MG63 (cell line): Measurements from ENCODE around the gene FMO2. TPM values are rescaled to one million over a fixed set of nuclear protein-coding genes. Genes with fewer than 3 reads are reported as not detected.

Experiments used
- DNase-seq: peaks from one replicate; pipeline ENCODE4 v3.0.0-alpha.2; 2020
- H3K27me3 ChIP-seq: fragments of 250-450 bp; sonication (Bioruptor Pico); 2 replicates; pipeline ENCODE4 v1.5.1; 2020; ENCODE audit warnings: mild to moderate bottlenecking, moderate library complexity
- H3K36me3 ChIP-seq: fragments of 250-450 bp; sonication (Bioruptor Pico); 2 replicates; pipeline ENCODE4 v1.5.1; 2020; ENCODE audit warnings: mild to moderate bottlenecking, moderate library complexity
- H3K4me3 ChIP-seq: fragments of 250-450 bp; sonication (Bioruptor Pico); 2 replicates; pipeline ENCODE4 v1.5.1; 2020; ENCODE audit warnings: mild to moderate bottlenecking, moderate library complexity
- H3K9me3 ChIP-seq: fragments of 250-450 bp; sonication (Bioruptor Pico); 2 replicates; pipeline ENCODE4 v1.5.1; 2020; ENCODE audit warnings: mild to moderate bottlenecking, moderate library complexity
- total RNA-seq: library from RNA; depleted of rRNA; stranded (reverse); fragments of >200 nt; shearing (Covaris generic); gene quantifications from 2 replicates; pipeline ENCODE4 v1.2.3, GENCODE V29; 2014; ENCODE audit warnings: low replicate concordance; rRNA removed

The FMO2 gene
- total RNA-seq, 1 experiment from 2014 or later, result not detected

GRCh38 chr1:171258429-171258828 is 73.3 kb downstream of the FMO2 start:
- no peaks in the 10 kb centered on the region for H3K36me3 ChIP-seq
- no peak for DNase-seq

DNA sequence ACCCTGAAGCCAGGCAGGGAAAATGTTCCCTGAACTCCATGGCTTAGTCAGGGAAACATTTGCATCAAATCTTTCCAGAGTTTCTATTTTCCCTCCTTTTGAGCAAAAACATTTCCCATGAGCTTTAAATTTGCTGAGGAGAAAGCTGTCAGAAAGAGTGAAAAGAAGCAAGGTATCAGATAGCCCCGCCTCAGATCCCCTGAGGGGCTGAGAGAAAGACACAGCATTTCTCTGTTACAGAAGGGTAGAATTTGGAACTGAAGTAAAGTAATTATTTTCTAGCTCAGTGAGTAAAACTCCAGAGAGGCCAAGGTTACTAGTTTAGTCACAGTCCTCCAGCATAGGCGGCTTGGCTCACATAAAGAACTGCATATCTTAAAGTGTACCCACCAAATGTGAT is 73.8 kb downstream of the FMO2 start:
- no peaks in the 10 kb centered on the region for H3K27me3 ChIP-seq
- H3K4me3 ChIP-seq, result no peak overlapping the region
- no peaks in the 10 kb centered on the region for H3K9me3 ChIP-seq
- no peak for DNase-seq
- no peaks in the 10 kb centered on the region for H3K36me3 ChIP-seq

More at GRCh38 chr1:171258429-171258828, 73.3 kb downstream of the FMO2 start:
- Histone ChIP-seq H3K9me3 (no peaks in the 10 kb centered on the region), H3K4me3 (no peak overlapping the region), H3K27me3 (no peaks in the 10 kb centered on the region)

Other genes with a start within 250 kb of the FMO2 start
- gene MROH9, start 249.8 kb upstream of the FMO2 start, total RNA-seq, result not detected in 2 replicates
- not detected in 2 replicates for gene FMO3, start 94.4 kb upstream of the FMO2 start, total RNA-seq
- not detected in 2 replicates for gene FMO1, start 63.2 kb downstream of the FMO2 start, total RNA-seq
- gene FMO4, start 128.9 kb downstream of the FMO2 start, total RNA-seq, result 1.5 TPM in 1 of 2 replicates, not detected in the other